GM12878 (cell line): ENCODE data around the gene NEMP2. TPM values are rescaled to one million over a fixed set of nuclear protein-coding genes. Genes with fewer than 3 reads are reported as not detected.

Source experiments
- ATAC-seq: fragments of 200-7000 bp; cut with Tn5 transposase; 3 replicates; pipeline ENCODE4 v1.9.1; 2020; ENCODE audit warnings: mild to moderate bottlenecking, moderate library complexity
- BruUV-seq: library from RNA; stranded (reverse); fragments of 400-500 nt; replicated peaks from 2 replicates; lab custom pipeline; 2021; lab: Mats Ljungman, UMichigan
- CTCF ChIA-PET: fragments of 300-600 bp; sonication (Branson Sonifier 250); formaldehyde crosslinking; extraction: SDS; loops from one replicate; lab custom pipeline; 2021; ENCODE audit warnings: inconsistent platforms; lab: Yijun Ruan, JAX
- POLR2A ChIA-PET: fragments of 350-600 bp; formaldehyde crosslinking; extraction: SDS; loops from one replicate; lab custom pipeline; 2021; ENCODE audit warnings: inconsistent platforms; lab: Charles Lee
- RAD21 ChIA-PET: fragments of 300-600 bp; sonication (Branson Sonifier 250); formaldehyde crosslinking; loops from one replicate; lab custom pipeline; 2023; ENCODE audit warnings: antibody characterized with exemption; ENCODE audit not compliant: unreplicated experiment; lab: Charles Lee
- SMC1A ChIA-PET: fragments of 300-600 bp; sonication (Branson Sonifier 250); formaldehyde crosslinking; loops from one replicate; lab custom pipeline; 2023; ENCODE audit not compliant: unreplicated experiment, uncharacterized antibody; lab: Charles Lee
- DNase-seq: peaks from one replicate; pipeline ENCODE4 v3.0.0-alpha.2; 2011; ENCODE audit warnings: low read depth, low spot score
- FAIRE-seq: peaks from 3 replicates; lab custom pipeline; 2011; peaks lifted over from hg19 to GRCh38; lab: Jason Lieb, UNC
- H2AFZ ChIP-seq: 2 replicates; pipeline ENCODE4 v1.6.0; 2011; ENCODE audit warnings: low read depth, low read length, control low read depth; ENCODE audit not compliant: control insufficient read depth
- H3K27ac ChIP-seq: 2 replicates; pipeline ENCODE4 v1.5.1; 2011; ENCODE audit warnings: control low read depth; ENCODE audit not compliant: control insufficient read depth, insufficient read depth
- H3K27me3 ChIP-seq, 2 experiments: replicated peaks in 1 of 2; 2 replicates each; pipeline versions ENCODE4 v1.6.0 to v1.6.1; 2011; ENCODE audit warnings: low read length in 1 of 2; ENCODE audit not compliant: control insufficient read depth in 2 of 2, insufficient read depth in 2 of 2
- H3K36me3 ChIP-seq, 2 experiments: 2 replicates each; pipeline ENCODE4 v1.5.1; 2011; ENCODE audit warnings: low read length in 1 of 2; ENCODE audit not compliant: control insufficient read depth in 2 of 2, insufficient read depth in 2 of 2
- H3K4me1 ChIP-seq: 2 replicates; pipeline ENCODE4 v1.6.1; 2011; ENCODE audit warnings: mild to moderate bottlenecking, low read length, moderate library complexity, mixed read lengths; ENCODE audit not compliant: control insufficient read depth, insufficient read depth
- H3K4me2 ChIP-seq: 2 replicates; pipeline ENCODE4 v1.6.0; 2011; ENCODE audit warnings: control low read depth; ENCODE audit not compliant: control insufficient read depth, insufficient read depth
- H3K4me3 ChIP-seq: fragments of 200-600 bp; sonication (generic); 2 replicates; pipeline ENCODE4 v1.5.1; 2016
- H3K79me2 ChIP-seq: 2 replicates; pipeline ENCODE4 v1.6.0; 2011; ENCODE audit warnings: low read length; ENCODE audit not compliant: control insufficient read depth, insufficient read depth
- H3K9ac ChIP-seq: 2 replicates; pipeline ENCODE4 v1.8.0; 2011; ENCODE audit warnings: low read length, control low read depth, mixed read lengths; ENCODE audit not compliant: control insufficient read depth, insufficient read depth
- H3K9me3 ChIP-seq: replicated peaks from 3 replicates; pipeline ENCODE4 v1.5.1; 2011; ENCODE audit warnings: mild to moderate bottlenecking, low read length; ENCODE audit not compliant: control insufficient read depth, insufficient read depth
- H4K20me1 ChIP-seq: 2 replicates; pipeline ENCODE4 v1.6.0; 2011; ENCODE audit not compliant: control insufficient read depth, insufficient read depth
- JUNB ChIP-seq: IDR thresholded peaks from 2 replicates; pipeline ENCODE4 v1.6.1; 2016; ENCODE audit warnings: antibody characterized with exemption, mild to moderate bottlenecking
- KLF5 ChIP-seq: fragments of 450-650 bp; IDR thresholded peaks from 2 replicates; pipeline ENCODE4 v1.6.1; 2014; ENCODE audit warnings: mild to moderate bottlenecking; ENCODE audit not compliant: partially characterized antibody
- SIN3A ChIP-seq: IDR thresholded peaks from 2 replicates; pipeline ENCODE4 v1.6.1; 2012; ENCODE audit warnings: low read depth, low read length, improper control_type of control experiment
- SMC3 ChIP-seq: IDR thresholded peaks from 2 replicates; pipeline ENCODE4 v1.6.1; 2011; ENCODE audit warnings: low read length, improper control_type of control experiment, borderline replicate concordance
- WGBS: methylation state at CpG from one replicate; pipeline ENCODE4 v1.1.6; 2016; ENCODE audit warnings: low lambda C conversion rate; ENCODE audit not compliant: insufficient replicate concordance, insufficient coverage; ENCODE audit errors: missing lambda C conversion rate; 5-methylcytosine and 5-hydroxymethylcytosine counted together
- in situ Hi-C: fragments of 300-500 bp; cut with MboI; formaldehyde crosslinking; loops from 9 replicates; pipeline ENCODE4 v1.14.3; 2018; ENCODE audit warnings: mixed read lengths
- intact Hi-C: fragments of 100-400 bp; cut with micrococcal nuclease; formaldehyde crosslinking; loops from one replicate; pipeline ENCODE4 v1.14.2; 2022; ENCODE audit not compliant: unreplicated experiment
- polyA plus RNA-seq, 11 experiments: library from polyadenylated mRNA; depleted of rRNA in 4 of 11; unstranded in 6 of 11; stranded (reverse) in 5 of 11; fragments of >200 nt; fragmentation: Nextera tagmentation in 4 of 11; fragmentation: Illumina TruSeq in 1 of 11; extraction: Ambion mirVana in 4 of 11; extraction: Trizol in 1 of 11; gene quantifications; 1 replicate in 1 of 11; 2 replicates in 10 of 11; pipeline versions ENCODE4 v1.2.1 to v1.2.3, GENCODE V29; 2011 to 2016; ENCODE audit warnings: inconsistent platforms in 2 of 11, missing spikeins in 2 of 11, low read depth in 1 of 11
- total RNA-seq, 4 experiments: library from RNA; depleted of rRNA in 3 of 4; stranded (reverse); fragments of >200 nt in 3 of 4; fragmentation: Illumina TruSeq in 1 of 4; extraction: Trizol in 1 of 4; gene quantifications; 2 replicates each; pipeline versions ENCODE4 v1.2.1 to v1.2.3, GENCODE V29; 2013 to 2021

NEMP2 gene
- total and polyA plus RNA-seq, 10 of the 15 experiments (the other 5 are each of a cell fraction or from before 2014, with no cell fraction given), result 2.3 to 14.0 (median 8.1) TPM

- no peaks in the 10 kb centered on the region for H3K36me3 ChIP-seq
- H3K27ac ChIP-seq, result no peak overlapping the region
- H3K27me3 ChIP-seq, result no peaks in the 10 kb centered on the region
- ChIA-PET SMC1A (interaction anchor here (1.0 to 2.3 kb wide), 6 partner anchors 8 to 26 kb away, joined by 3 to 11 read pairs (median 4); no protein-coding TSS in a partner anchor), RAD21 (interaction anchor here (1.2 to 2.6 kb wide), 3 partner anchors 8 to 17 kb away, joined by 3 to 8 read pairs (median 5); no protein-coding TSS in a partner anchor), POLR2A (interaction anchor here (1.3 to 2.9 kb wide), 2 partner anchors 8 to 11 kb away, joined by 3 to 10 read pairs; no protein-coding TSS in a partner anchor), CTCF (interaction anchor here (1.2 to 1.3 kb wide), 2 partner anchors 8 to 12 kb away, joined by 4 to 10 read pairs; no protein-coding TSS in a partner anchor)
- peaks cover 3% of the 10 kb centered on the region for H3K9me3 ChIP-seq
- DNase-seq (no peak), FAIRE-seq (no peak), ATAC-seq (no peak)
- H3K4me3 ChIP-seq, result no peak overlapping the region
- in situ Hi-C loops, result no loop called here
- TF ChIP-seq JUNB (peak; percentile 41), KLF5 (no peak)
- no peaks in the 10 kb centered on the region for H4K20me1 ChIP-seq
- no peak overlapping the region for H3K4me2 ChIP-seq
- no TSS peak for BruUV-seq
- H2AFZ ChIP-seq, result no peak overlapping the region
- no peaks in the 10 kb centered on the region for H3K4me1 ChIP-seq
- intact Hi-C loops, result no loop called here
- H3K79me2 ChIP-seq, result no peaks in the 10 kb centered on the region
- WGBS, result 70% methylated on average over 2 of the region's 2 CpGs
- no peak overlapping the region for H3K9ac ChIP-seq
These were observed 35.7 kb upstream of the NEMP2 start for GRCh38 chr2:190569994-190570755.

- ChIA-PET POLR2A (interaction anchor here (0.7 to 0.9 kb wide), 2 partner anchors 10 to 12 kb away, joined by 3 read pairs; no protein-coding TSS in a partner anchor), SMC1A (interaction anchor here (0.7 to 4.1 kb wide), 7 partner anchors 12 to 427 kb away, joined by 3 to 38 read pairs (median 4); no protein-coding TSS in a partner anchor), CTCF (interaction anchor here (0.7 to 1.1 kb wide), 2 partner anchors 168 to 182 kb away, joined by 3 read pairs; no protein-coding TSS in a partner anchor), RAD21 (no interaction called here)
- H3K9ac ChIP-seq, result no peak overlapping the region
- BruUV-seq, result no TSS peak
- no peaks in the 10 kb centered on the region for H3K36me3 ChIP-seq
- WGBS, result 89% methylated on average over 2 of the region's 2 CpGs
- no peak overlapping the region for H3K27ac ChIP-seq
- FAIRE-seq, result peak; percentile 38
- no peak for ATAC-seq
- H4K20me1 ChIP-seq, result no peaks in the 10 kb centered on the region
- H3K4me3 ChIP-seq, result no peak overlapping the region
- in situ Hi-C loops, result no loop called here
- no peaks in the 10 kb centered on the region for H3K79me2 ChIP-seq
- H3K9me3 ChIP-seq, result peaks cover 3% of the 10 kb centered on the region
- H3K4me2 ChIP-seq, result no peak overlapping the region
- H2AFZ ChIP-seq, result no peak overlapping the region
- H3K4me1 ChIP-seq, result peaks cover 2% of the 10 kb centered on the region; the same call in 1 of the 2 replicates
- no peak for TF ChIP-seq SMC3
- TF ChIP-seq SIN3A, result 0 out of 2 replicates have a peak, but pooled peaks have one; percentile 36
- DNase-seq, result no peak
- no peaks in the 10 kb centered on the region for H3K27me3 ChIP-seq
- intact Hi-C loops, result no loop called here
These were observed 30.3 kb upstream of the NEMP2 start for GRCh38 chr2:190564838-190565237.
